MM.1S (cell line): ENCODE results near the gene MAGI2.

ENCODE experiments used
- DNase-seq: peaks from one replicate; pipeline ENCODE4 v3.0.0-alpha.2; 2015
- H2AFZ ChIP-seq: fragments of 300-600 bp; sonication (generic); 2 replicates; pipeline ENCODE4 v1.6.0; 2016; ENCODE audit warnings: antibody characterized with exemption, low read length
- H3F3A ChIP-seq: fragments of 300-600 bp; sonication (generic); 2 replicates; pipeline ENCODE4 v1.6.1; 2016; ENCODE audit warnings: mild to moderate bottlenecking, antibody characterized with exemption, low read length, moderate library complexity, mixed read lengths; ENCODE audit not compliant: insufficient read depth
- H3K27ac ChIP-seq: fragments of 300-600 bp; sonication (generic); 2 replicates; pipeline ENCODE4 v1.5.1; 2016; ENCODE audit warnings: mild to moderate bottlenecking, low read length
- H3K27me3 ChIP-seq: fragments of 300-600 bp; sonication (generic); replicated peaks from 2 replicates; pipeline ENCODE4 v1.6.0; 2016; ENCODE audit warnings: low read length; ENCODE audit not compliant: insufficient read depth
- H3K36me3 ChIP-seq: fragments of 300-600 bp; sonication (generic); replicated peaks from 2 replicates; pipeline ENCODE4 v1.6.1; 2016; ENCODE audit warnings: mild to moderate bottlenecking, low read length, mixed read lengths; ENCODE audit not compliant: insufficient read depth
- H3K4me1 ChIP-seq: fragments of 300-600 bp; sonication (generic); 2 replicates; pipeline ENCODE4 v1.6.1; 2016; ENCODE audit warnings: low read length, mixed read lengths
- H3K4me2 ChIP-seq: fragments of 300-600 bp; sonication (generic); 2 replicates; pipeline ENCODE4 v1.6.0; 2016; ENCODE audit warnings: low read depth, low read length
- H3K4me3 ChIP-seq: fragments of 300-600 bp; sonication (generic); 2 replicates; pipeline ENCODE4 v1.5.1; 2016; ENCODE audit warnings: low read length, mixed read lengths
- H3K79me2 ChIP-seq: fragments of 300-600 bp; sonication (generic); 2 replicates; pipeline ENCODE4 v1.6.1; 2016; ENCODE audit warnings: mixed run types, low read length, mixed read lengths
- H3K9ac ChIP-seq: fragments of 300-600 bp; sonication (generic); 2 replicates; pipeline ENCODE4 v1.6.1; 2016; ENCODE audit warnings: low read length, mixed read lengths
- H3K9me2 ChIP-seq: fragments of 300-600 bp; sonication (generic); replicated peaks from 2 replicates; pipeline ENCODE4 v1.6.1; 2016; ENCODE audit warnings: mild to moderate bottlenecking, low read length, mixed read lengths; ENCODE audit not compliant: insufficient read depth
- H3K9me3 ChIP-seq: fragments of 300-600 bp; sonication (generic); replicated peaks from 2 replicates; pipeline ENCODE4 v1.6.1; 2016; ENCODE audit warnings: mild to moderate bottlenecking, low read length, mixed read lengths; ENCODE audit not compliant: insufficient read depth
- H4K20me1 ChIP-seq: fragments of 300-600 bp; sonication (generic); 2 replicates; pipeline ENCODE4 v1.6.1; 2016; ENCODE audit warnings: mild to moderate bottlenecking, low read length, moderate library complexity, mixed read lengths; ENCODE audit not compliant: insufficient read depth
- EZH2 ChIP-seq: fragments of 300-600 bp; sonication (generic); optimal IDR thresholded peaks from 2 replicates; pipeline ENCODE3; 2017; ENCODE audit warnings: low read depth, mild to moderate bottlenecking, antibody characterized with exemption, low read length, mixed read lengths
- EZH2phosphoT487 ChIP-seq: fragments of 300-600 bp; sonication (generic); IDR thresholded peaks from 2 replicates; pipeline ENCODE4 v1.6.1; 2018; ENCODE audit warnings: antibody characterized with exemption, low read length
- TF ChIP-seq, protein P1 (sequence below): fragments of 300-600 bp; sonication (generic); IDR thresholded peaks from 2 replicates; pipeline ENCODE4 v1.5.1; 2016; ENCODE audit warnings: antibody characterized with exemption, low read length, mixed read lengths

MAGI2 gene

DNA sequence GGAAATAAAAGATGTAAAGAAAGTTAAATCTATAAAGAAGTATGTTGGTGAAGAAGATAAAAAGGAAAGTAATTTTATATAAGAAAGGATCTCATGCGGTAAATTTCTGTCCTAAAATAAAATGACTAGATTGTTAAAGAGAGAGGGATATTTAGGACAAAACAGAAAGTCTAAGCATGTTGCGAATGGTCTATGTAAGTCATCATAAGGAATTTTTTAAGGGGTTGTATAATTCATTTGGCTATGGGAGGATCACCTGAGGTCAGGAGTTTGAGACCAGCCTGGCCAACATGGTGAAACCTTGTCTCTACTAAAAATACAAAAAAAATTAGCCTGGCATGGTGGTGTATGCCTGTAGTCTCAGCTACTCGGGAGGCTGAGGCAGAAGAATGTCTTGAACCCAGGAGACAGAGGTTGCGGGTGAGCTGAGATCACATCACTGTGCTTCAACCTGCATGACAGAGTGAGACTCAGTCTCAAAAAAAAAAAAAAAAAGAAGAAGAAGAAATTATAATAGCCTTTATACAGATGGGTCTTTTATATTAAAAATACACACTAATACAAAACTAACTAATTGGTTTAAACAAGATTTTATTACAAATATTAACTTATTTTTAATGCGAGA, 294.3 kb downstream of the MAGI2 start:
- Histone ChIP-seq H3K4me1 (no peaks in the 10 kb centered on the region), H3K4me3 (no peak overlapping the region), H3K27me3 (no peaks in the 10 kb centered on the region), H3K9me2 (no peaks in the 10 kb centered on the region), H2AFZ (no peak overlapping the region), H3K36me3 (no peaks in the 10 kb centered on the region), H3K27ac (no peak overlapping the region), H3K4me2 (no peak overlapping the region), H4K20me1 (no peaks in the 10 kb centered on the region), H3K79me2 (no peaks in the 10 kb centered on the region), H3K9ac (no peak overlapping the region), H3K9me3 (no peaks in the 10 kb centered on the region; the same call in 1 of the 2 replicates), H3F3A (no peaks in the 10 kb centered on the region)
- no peak for TF ChIP-seq EZH2phosphoT487
- TF ChIP-seq EZH2 = no peak
- TF ChIP-seq, protein P1, sequence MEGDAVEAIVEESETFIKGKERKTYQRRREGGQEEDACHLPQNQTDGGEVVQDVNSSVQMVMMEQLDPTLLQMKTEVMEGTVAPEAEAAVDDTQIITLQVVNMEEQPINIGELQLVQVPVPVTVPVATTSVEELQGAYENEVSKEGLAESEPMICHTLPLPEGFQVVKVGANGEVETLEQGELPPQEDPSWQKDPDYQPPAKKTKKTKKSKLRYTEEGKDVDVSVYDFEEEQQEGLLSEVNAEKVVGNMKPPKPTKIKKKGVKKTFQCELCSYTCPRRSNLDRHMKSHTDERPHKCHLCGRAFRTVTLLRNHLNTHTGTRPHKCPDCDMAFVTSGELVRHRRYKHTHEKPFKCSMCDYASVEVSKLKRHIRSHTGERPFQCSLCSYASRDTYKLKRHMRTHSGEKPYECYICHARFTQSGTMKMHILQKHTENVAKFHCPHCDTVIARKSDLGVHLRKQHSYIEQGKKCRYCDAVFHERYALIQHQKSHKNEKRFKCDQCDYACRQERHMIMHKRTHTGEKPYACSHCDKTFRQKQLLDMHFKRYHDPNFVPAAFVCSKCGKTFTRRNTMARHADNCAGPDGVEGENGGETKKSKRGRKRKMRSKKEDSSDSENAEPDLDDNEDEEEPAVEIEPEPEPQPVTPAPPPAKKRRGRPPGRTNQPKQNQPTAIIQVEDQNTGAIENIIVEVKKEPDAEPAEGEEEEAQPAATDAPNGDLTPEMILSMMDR = no peak
- no peak for DNase-seq

DNA sequence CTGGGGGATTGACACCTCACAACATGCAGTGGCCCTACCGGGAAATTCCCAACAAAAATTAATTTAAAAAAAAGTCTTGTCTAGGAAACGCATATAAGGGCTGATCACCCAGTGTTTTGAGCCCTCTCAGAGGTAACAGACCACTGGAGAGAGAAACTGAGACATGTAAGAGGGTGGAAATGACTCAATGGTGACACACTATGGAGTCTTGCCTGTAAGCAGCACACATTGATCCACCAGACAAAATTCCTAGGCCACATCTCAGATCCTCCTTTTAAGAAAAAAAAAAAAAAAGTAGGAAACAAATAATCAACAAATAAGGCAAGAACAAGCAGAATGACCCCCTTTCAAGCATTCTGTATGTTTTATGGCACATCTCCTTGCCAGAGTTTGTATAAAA, 296.2 kb downstream of the MAGI2 start:
- no peaks in the 10 kb centered on the region for H3K4me1 ChIP-seq
- no peaks in the 10 kb centered on the region for H3K27me3 ChIP-seq
- no peak overlapping the region for H3K4me2 ChIP-seq
- no peaks in the 10 kb centered on the region for H3F3A ChIP-seq
- DNase-seq = no peak
- no peak overlapping the region for H3K27ac ChIP-seq
- H3K36me3 ChIP-seq = no peaks in the 10 kb centered on the region
- TF ChIP-seq EZH2 (no peak), EZH2phosphoT487 (no peak)
- TF ChIP-seq, protein P1 = no peak
- H3K4me3 ChIP-seq = no peak overlapping the region
- no peaks in the 10 kb centered on the region for H3K79me2 ChIP-seq
- no peaks in the 10 kb centered on the region; the same call in 1 of the 2 replicates for H3K9me3 ChIP-seq
- no peak overlapping the region for H2AFZ ChIP-seq
- no peak overlapping the region for H3K9ac ChIP-seq
- H4K20me1 ChIP-seq = no peaks in the 10 kb centered on the region
- no peaks in the 10 kb centered on the region for H3K9me2 ChIP-seq

DNA sequence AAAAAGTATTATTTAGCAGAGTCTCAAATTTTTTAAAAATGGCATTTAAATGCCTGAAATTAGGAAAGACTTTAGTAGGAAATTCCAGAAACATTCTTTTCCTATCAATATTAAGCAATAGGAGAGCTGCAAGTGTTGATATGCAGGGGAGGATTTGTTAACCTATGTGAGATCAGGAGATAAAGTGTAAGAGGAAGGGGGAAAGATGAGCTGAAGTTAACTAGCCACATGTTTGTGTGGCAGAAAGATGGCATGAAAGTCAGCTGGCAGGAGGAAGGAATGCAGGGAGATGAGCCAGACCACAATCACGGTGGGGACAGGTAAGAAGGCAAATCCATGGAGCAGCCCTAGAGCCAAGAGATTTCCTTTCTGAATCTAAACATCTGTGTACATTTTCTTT, 303.6 kb downstream of the MAGI2 start:
- Histone ChIP-seq H3K36me3 (no peaks in the 10 kb centered on the region), H3K4me3 (no peak overlapping the region), H3K9me3 (no peaks in the 10 kb centered on the region), H3K9me2 (no peaks in the 10 kb centered on the region), H3K27me3 (no peaks in the 10 kb centered on the region), H2AFZ (no peak overlapping the region), H3K27ac (no peak overlapping the region), H3K4me1 (no peaks in the 10 kb centered on the region), H3F3A (no peaks in the 10 kb centered on the region), H3K79me2 (no peaks in the 10 kb centered on the region), H4K20me1 (no peaks in the 10 kb centered on the region), H3K9ac (no peak overlapping the region), H3K4me2 (no peak overlapping the region)
- no peak for DNase-seq
- TF ChIP-seq EZH2phosphoT487 (no peak), EZH2 (no peak)
- TF ChIP-seq, protein P1 = no peak
